GM12873 (cell line): ENCODE data around the gene SPRR2B.

ENCODE experiments used
- TF ChIP-seq, protein P1 (sequence below): IDR thresholded peaks from 2 replicates; pipeline ENCODE4 v1.5.1; 2012; ENCODE audit warnings: low read depth, mild to moderate bottlenecking, moderate library complexity, low read length, control low read depth; ENCODE audit not compliant: insufficient read depth; ENCODE audit errors: missing control alignments

SPRR2B gene

GRCh38 chr1:153057375-153057774 is 14.0 kb downstream of the SPRR2B start, which contains the start of gene SPRR2A:
Gene SPRR2A (minus strand): TSS chr1:153057512. CDS start chr1:153056735, 777 bp downstream.
- TF ChIP-seq, protein P1, sequence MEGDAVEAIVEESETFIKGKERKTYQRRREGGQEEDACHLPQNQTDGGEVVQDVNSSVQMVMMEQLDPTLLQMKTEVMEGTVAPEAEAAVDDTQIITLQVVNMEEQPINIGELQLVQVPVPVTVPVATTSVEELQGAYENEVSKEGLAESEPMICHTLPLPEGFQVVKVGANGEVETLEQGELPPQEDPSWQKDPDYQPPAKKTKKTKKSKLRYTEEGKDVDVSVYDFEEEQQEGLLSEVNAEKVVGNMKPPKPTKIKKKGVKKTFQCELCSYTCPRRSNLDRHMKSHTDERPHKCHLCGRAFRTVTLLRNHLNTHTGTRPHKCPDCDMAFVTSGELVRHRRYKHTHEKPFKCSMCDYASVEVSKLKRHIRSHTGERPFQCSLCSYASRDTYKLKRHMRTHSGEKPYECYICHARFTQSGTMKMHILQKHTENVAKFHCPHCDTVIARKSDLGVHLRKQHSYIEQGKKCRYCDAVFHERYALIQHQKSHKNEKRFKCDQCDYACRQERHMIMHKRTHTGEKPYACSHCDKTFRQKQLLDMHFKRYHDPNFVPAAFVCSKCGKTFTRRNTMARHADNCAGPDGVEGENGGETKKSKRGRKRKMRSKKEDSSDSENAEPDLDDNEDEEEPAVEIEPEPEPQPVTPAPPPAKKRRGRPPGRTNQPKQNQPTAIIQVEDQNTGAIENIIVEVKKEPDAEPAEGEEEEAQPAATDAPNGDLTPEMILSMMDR: no peak

GRCh38 chr1:153049211-153049610 is 22.2 kb downstream of the SPRR2B start:
- TF ChIP-seq, protein P1: no peak

DNA sequence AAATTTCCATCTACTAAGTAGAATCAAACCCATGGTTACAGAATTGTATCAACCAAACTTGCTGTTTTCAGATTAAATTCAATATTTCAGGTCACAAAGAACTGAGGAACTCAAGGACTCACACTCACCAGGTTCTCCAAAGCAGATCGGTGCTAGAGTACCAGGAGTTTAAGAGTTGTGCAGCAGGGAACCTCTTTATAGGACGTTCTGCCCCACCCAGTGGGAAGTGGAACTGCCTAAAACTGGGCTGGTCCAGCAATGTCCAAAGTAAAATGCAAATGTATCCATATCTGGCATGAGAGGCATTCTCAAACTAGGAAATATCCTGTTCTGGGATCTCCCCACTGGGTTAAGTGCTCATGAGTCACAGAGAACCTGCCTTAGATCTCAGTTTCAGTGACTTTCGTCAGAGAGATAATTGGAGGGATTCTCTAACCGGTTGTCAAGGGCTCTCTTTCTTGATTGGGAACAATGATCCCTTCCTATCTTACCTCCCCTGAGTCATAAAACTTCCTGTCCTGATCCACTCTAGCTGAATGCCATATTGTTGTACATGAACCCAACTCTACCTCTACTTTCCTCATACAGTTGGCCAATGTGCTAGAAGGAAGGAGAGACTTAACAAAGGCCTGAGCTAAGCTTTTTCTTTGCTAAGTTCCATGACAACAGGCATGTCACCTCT is 30.3 kb downstream of the SPRR2B start, which contains the start of gene SPRR2D:
SPRR2D (minus strand) TSS at position 171 of the 682 bp plus-strand sequence. CDS start 774 bp downstream, outside the sequence.
- TF ChIP-seq, protein P1: no peak

DNA sequence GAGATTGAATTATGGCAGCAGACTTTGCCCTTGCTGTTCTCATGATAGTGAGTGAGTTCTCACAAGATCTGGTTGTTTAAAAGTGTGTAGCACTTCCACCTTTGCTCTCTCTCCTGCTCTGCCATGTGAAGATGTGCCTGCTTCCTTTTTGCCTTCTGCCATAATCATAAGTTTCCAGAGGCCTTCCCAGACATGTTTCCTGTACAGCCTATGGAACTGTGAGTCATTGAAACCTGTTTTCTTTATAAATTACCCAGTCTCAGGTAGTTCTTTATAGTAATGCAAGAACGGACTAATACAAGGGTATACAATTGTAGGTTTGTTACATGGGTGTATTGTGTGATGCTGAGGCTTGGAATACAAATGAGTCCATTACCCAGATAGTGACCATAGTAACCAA is 36.2 kb downstream of the SPRR2B start:
- TF ChIP-seq, protein P1: no peak

DNA sequence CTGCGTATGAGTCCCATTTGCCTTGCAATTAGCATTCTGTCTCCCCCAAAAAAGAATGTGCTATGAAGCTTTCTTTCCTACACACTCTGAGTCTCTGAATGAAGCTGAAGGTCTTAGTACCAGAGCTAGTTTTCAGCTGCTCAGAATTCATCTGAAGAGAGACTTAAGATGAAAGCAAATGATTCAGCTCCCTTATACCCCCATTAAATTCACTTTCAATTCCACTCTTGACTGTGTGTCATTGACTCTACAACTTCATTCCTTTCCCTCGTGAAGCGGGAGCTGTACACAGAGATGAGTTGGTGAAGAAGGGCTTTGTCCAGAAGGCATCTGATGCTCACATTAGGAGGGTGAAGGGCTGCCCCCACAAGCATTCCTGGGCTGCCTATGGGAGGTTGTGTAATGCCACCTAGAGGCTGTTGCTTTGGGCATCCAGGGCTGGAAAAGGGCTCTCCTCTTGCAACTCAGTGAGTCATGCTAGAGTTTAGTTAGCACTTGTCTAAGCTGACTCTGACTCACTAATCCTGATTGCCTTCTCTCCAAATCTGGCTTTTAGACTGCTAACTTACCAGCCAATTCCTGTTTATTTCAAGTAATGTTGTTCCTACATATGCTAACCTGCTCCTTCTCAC is 38.6 kb downstream of the SPRR2B start:
- TF ChIP-seq, protein P1: peak; percentile 45

GRCh38 chr1:153032073-153032472 is 39.3 kb downstream of the SPRR2B start:
- TF ChIP-seq, protein P1: no peak

GRCh38 chr1:153030895-153031294 is 40.5 kb downstream of the SPRR2B start, which contains the start of gene SPRR1B:
Gene SPRR1B (plus strand): TSS chr1:153031203. CDS start chr1:153032346, 1,143 bp downstream.
- TF ChIP-seq, protein P1: no peak
